Measurements from ENCODE around the gene FAM83C. TPM values are rescaled to one million over a fixed set of nuclear protein-coding genes. Genes with fewer than 3 reads are reported as not detected.

The FAM83C gene
- total RNA-seq, 1 donor from 2014 or later: not detected

- Mint-ChIP-seq H3K27me3 (ENCODE audit: insufficient read depth, low read depth) (peaks cover 4% of the 10 kb centered on the region), H3K4me1 (peaks cover 3% of the 10 kb centered on the region), H3K27ac (no peak overlapping the region), H3K9me3 (no peaks in the 10 kb centered on the region), H3K4me3 (no peak overlapping the region), H3K36me3 (no peaks in the 10 kb centered on the region)
- Histone ChIP-seq H3K4me2 (no peak overlapping the region), H3K4me1 (no peaks in the 10 kb centered on the region), H2AFZ (replicated peaks) (no peak overlapping the region), H3K36me3 (no peaks in the 10 kb centered on the region), H3F3A (ENCODE audit: low read depth) (no peaks in the 10 kb centered on the region), H3K9me3 (ENCODE audit: low read depth) (no peaks in the 10 kb centered on the region), H3K27me3 (no peaks in the 10 kb centered on the region), H3K9ac (no peak overlapping the region), H4K20me1 (ENCODE audit: low read depth) (no peaks in the 10 kb centered on the region), H3K4me3 (no peak overlapping the region), H3K79me2 (ENCODE audit: low read depth) (no peaks in the 10 kb centered on the region), H3K27ac (no peak overlapping the region)
- no peak for DNase-seq (ENCODE audit: low spot score)
- TF ChIP-seq EZH2phosphoT487 (IDR thresholded peaks at IDR 0.05): no peak
- TF ChIP-seq, protein P1, sequence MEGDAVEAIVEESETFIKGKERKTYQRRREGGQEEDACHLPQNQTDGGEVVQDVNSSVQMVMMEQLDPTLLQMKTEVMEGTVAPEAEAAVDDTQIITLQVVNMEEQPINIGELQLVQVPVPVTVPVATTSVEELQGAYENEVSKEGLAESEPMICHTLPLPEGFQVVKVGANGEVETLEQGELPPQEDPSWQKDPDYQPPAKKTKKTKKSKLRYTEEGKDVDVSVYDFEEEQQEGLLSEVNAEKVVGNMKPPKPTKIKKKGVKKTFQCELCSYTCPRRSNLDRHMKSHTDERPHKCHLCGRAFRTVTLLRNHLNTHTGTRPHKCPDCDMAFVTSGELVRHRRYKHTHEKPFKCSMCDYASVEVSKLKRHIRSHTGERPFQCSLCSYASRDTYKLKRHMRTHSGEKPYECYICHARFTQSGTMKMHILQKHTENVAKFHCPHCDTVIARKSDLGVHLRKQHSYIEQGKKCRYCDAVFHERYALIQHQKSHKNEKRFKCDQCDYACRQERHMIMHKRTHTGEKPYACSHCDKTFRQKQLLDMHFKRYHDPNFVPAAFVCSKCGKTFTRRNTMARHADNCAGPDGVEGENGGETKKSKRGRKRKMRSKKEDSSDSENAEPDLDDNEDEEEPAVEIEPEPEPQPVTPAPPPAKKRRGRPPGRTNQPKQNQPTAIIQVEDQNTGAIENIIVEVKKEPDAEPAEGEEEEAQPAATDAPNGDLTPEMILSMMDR (IDR thresholded peaks at IDR 0.05): no peak
- no peak for TF ChIP-seq EZH2 (IDR thresholded peaks at IDR 0.05)
Measured at GRCh38 chr20:35238735-35239134, 53.5 kb downstream of the FAM83C start.

DNA sequence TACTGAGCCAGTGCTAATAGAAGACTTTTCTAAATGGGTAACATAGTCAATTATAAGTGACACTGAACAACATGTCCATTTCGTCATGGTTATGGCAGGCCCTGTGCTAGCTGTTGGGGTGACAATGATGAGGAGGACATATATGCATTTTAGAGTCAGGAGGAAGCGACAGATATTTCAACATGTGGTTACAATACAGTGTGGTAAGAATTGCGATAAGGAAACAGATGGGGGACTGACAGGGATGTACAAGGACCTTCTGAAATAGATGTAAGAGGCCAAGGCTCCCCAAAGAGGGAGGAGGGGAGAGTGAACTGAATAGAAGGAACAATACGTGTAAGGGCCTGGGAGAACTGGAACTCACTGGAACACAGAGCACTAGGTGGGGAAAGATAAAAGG lies 54.1 kb downstream of the FAM83C start:
- H4K20me1 ChIP-seq (ENCODE audit: low read depth): no peaks in the 10 kb centered on the region
- H3K79me2 ChIP-seq (ENCODE audit: low read depth): no peaks in the 10 kb centered on the region
- peaks cover 3% of the 10 kb centered on the region for H3K4me1 Mint-ChIP-seq
- no peak for DNase-seq (ENCODE audit: low spot score)
- H3K27ac ChIP-seq: no peak overlapping the region
- no peaks in the 10 kb centered on the region for H3F3A ChIP-seq (ENCODE audit: low read depth)
- no peak overlapping the region for H3K4me3 ChIP-seq
- no peak overlapping the region for H3K9ac ChIP-seq
- no peaks in the 10 kb centered on the region for H3K9me3 ChIP-seq (ENCODE audit: low read depth)
- no peaks in the 10 kb centered on the region for H3K4me1 ChIP-seq
- H2AFZ ChIP-seq (replicated peaks): no peak overlapping the region
- TF ChIP-seq EZH2 (IDR thresholded peaks at IDR 0.05) (no peak), EZH2phosphoT487 (IDR thresholded peaks at IDR 0.05) (no peak)
- TF ChIP-seq, protein P1 (IDR thresholded peaks at IDR 0.05): no peak
- peaks cover 4% of the 10 kb centered on the region for H3K27me3 Mint-ChIP-seq (ENCODE audit: insufficient read depth, low read depth)
- no peak overlapping the region for H3K27ac Mint-ChIP-seq
- H3K36me3 Mint-ChIP-seq: no peaks in the 10 kb centered on the region
- no peaks in the 10 kb centered on the region for H3K36me3 ChIP-seq
- H3K27me3 ChIP-seq: no peaks in the 10 kb centered on the region
- H3K4me2 ChIP-seq: no peak overlapping the region
- no peak overlapping the region for H3K4me3 Mint-ChIP-seq
- H3K9me3 Mint-ChIP-seq: no peaks in the 10 kb centered on the region

GRCh38 chr20:35237486-35237885 lies 54.7 kb downstream of the FAM83C start:
- Histone ChIP-seq H3K36me3 (no peaks in the 10 kb centered on the region), H3K4me2 (no peak overlapping the region), H3K27me3 (no peaks in the 10 kb centered on the region), H3K4me3 (no peak overlapping the region), H3K79me2 (ENCODE audit: low read depth) (no peaks in the 10 kb centered on the region), H3K9ac (no peak overlapping the region), H4K20me1 (ENCODE audit: low read depth) (no peaks in the 10 kb centered on the region), H3K27ac (no peak overlapping the region), H3K4me1 (no peaks in the 10 kb centered on the region), H2AFZ (replicated peaks) (no peak overlapping the region), H3K9me3 (ENCODE audit: low read depth) (no peaks in the 10 kb centered on the region), H3F3A (ENCODE audit: low read depth) (no peaks in the 10 kb centered on the region)
- peaks cover 3% of the 10 kb centered on the region for H3K4me1 Mint-ChIP-seq
- no peaks in the 10 kb centered on the region for H3K36me3 Mint-ChIP-seq
- no peak overlapping the region for H3K27ac Mint-ChIP-seq
- H3K9me3 Mint-ChIP-seq: no peaks in the 10 kb centered on the region
- H3K4me3 Mint-ChIP-seq: no peak overlapping the region
- DNase-seq (ENCODE audit: low spot score): no peak
- TF ChIP-seq EZH2 (IDR thresholded peaks at IDR 0.05): no peak
- TF ChIP-seq EZH2phosphoT487 (IDR thresholded peaks at IDR 0.05): no peak
- TF ChIP-seq, protein P1 (IDR thresholded peaks at IDR 0.05): no peak
- H3K27me3 Mint-ChIP-seq (ENCODE audit: insufficient read depth, low read depth): peaks cover 4% of the 10 kb centered on the region
